Prostate gland (tissue), 2 donors: ENCODE results near the gene COL12A1. TPM values are rescaled to one million over a fixed set of nuclear protein-coding genes. Genes with fewer than 3 reads are reported as not detected.

ENCODE experiments used
- DNase-seq: peaks from one replicate; pipeline ENCODE4 v3.0.0-alpha.2; 2019; ENCODE audit warnings: low spot score
- H3K27ac ChIP-seq, 2 donors: fragments of 200-600 bp; sonication (generic); 2 replicates each; pipeline ENCODE4 v1.5.1; 2017 to 2019
- H3K27me3 ChIP-seq: fragments of 200-600 bp; sonication (generic); replicated peaks from 2 replicates; pipeline ENCODE4 v1.5.1; 2019; ENCODE audit not compliant: insufficient read depth
- H3K36me3 ChIP-seq, 2 donors: fragments of 200-600 bp; sonication (generic); 1 replicate in 1 of 2; 2 replicates in 1 of 2; pipeline versions ENCODE4 v1.5.1 to v1.8.1; 2017 to 2019
- H3K4me1 ChIP-seq: fragments of 200-600 bp; sonication (generic); replicated peaks from 2 replicates; pipeline ENCODE4 v1.5.1; 2019
- H3K4me3 ChIP-seq, 2 donors: fragments of 200-600 bp; sonication (generic); 2 replicates each; pipeline ENCODE4 v1.5.1; 2017 to 2019
- H3K9me3 ChIP-seq: fragments of 200-600 bp; sonication (generic); 2 replicates; pipeline ENCODE4 v1.5.1; 2017
- CTCF ChIP-seq, 4 experiments: fragments of 200-600 bp in 2 of 4; fragments of 450-650 bp in 2 of 4; sonication (generic) in 2 of 4; IDR thresholded peaks; 1 replicate in 3 of 4; 2 replicates in 1 of 4; pipeline ENCODE4 v1.5.1; 2016 to 2019; ENCODE audit warnings: antibody characterized with exemption in 4 of 4, mild to moderate bottlenecking in 2 of 4, moderate library complexity in 2 of 4
- POLR2A ChIP-seq: fragments of 450-650 bp; IDR thresholded peaks from one replicate; pipeline ENCODE4 v1.6.1; 2016; ENCODE audit warnings: antibody characterized with exemption, mild to moderate bottlenecking
- POLR2AphosphoS5 ChIP-seq: sonication (generic); formaldehyde crosslinking; IDR thresholded peaks from one replicate; pipeline ENCODE4 v1.6.1; 2017; ENCODE audit warnings: antibody characterized with exemption
- WGBS: methylation state at CpG from one replicate; pipeline ENCODE4 v1.1.5; 2018; 5-methylcytosine and 5-hydroxymethylcytosine counted together
- intact Hi-C: fragments of 100-400 bp; cut with DNase I; formaldehyde crosslinking; loops from one replicate; pipeline ENCODE4 v1.14.2; 2022
- total RNA-seq, 2 donors: library from RNA; depleted of rRNA; stranded (reverse); fragments of >200 nt; gene quantifications; one replicate each; pipeline ENCODE4 v1.1.0, GENCODE V29; 2016

Gene COL12A1
- total RNA-seq, 2 donors from 2014 or later: 8.6 to 40.6 TPM

DNA sequence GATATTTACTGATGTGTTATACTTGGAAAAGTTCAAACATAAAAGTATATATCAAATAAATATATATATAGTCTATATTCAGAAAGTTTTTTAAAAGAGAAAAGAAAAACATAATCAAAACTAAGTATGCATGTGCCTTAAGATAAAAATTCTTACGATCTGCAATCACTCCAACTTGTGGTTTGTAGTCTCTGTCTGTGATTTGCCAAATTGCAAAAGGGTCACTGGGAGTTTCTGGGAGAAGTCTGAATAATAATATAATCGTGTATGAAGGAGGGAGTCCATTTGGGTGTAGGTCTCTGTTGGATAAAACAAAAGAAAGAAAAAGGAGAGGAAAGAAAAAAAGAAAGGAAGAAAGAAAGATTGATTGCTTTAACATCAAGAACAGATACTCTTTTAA, 92.4 kb downstream of the COL12A1 start:
- WGBS: 77% methylated on average over 2 of the region's 2 CpGs
- H3K4me1 ChIP-seq: no peaks in the 10 kb centered on the region

DNA sequence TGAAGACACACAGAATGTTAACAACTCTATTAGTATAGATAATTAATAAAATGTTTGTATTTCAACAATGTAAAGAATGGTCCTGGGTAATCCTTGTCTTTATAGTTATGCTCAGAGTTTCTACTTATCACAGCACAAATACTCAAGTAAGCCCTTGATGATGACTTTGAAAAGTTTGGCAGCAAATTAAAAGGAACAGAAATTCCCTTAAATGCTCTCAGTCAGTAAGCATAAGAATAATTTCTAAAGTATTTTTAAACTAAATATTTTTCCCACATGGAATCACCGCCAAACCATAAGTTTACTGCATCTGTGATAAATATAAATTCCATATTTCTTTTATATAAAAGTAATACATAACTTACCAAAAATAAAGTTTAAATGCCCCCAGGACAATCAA, 96.1 kb downstream of the COL12A1 start:
- H3K27ac ChIP-seq: no peak overlapping the region
- intact Hi-C loops: no loop called here
- H3K36me3 ChIP-seq: no peaks in the 10 kb centered on the region
- TF ChIP-seq POLR2A (no peak), CTCF (IDR thresholded peaks at IDR 0.05) (no peak), POLR2AphosphoS5 (no peak)
- H3K9me3 ChIP-seq: no peaks in the 10 kb centered on the region
- no peaks in the 10 kb centered on the region for H3K4me1 ChIP-seq
- DNase-seq: no peak
- 92% methylated on average over 1 of the region's 1 CpG for WGBS
- H3K4me3 ChIP-seq: no peak overlapping the region
- H3K27me3 ChIP-seq: no peaks in the 10 kb centered on the region

More for the DNA sequence above, 92.4 kb downstream of the COL12A1 start:
- TF ChIP-seq POLR2AphosphoS5: no peak
- no peak for TF ChIP-seq CTCF (IDR thresholded peaks at IDR 0.05)
- no peak for TF ChIP-seq POLR2A
- no peak for DNase-seq
- Histone ChIP-seq H3K4me3 (no peak overlapping the region), H3K9me3 (no peaks in the 10 kb centered on the region), H3K36me3 (no peaks in the 10 kb centered on the region), H3K27me3 (no peaks in the 10 kb centered on the region), H3K27ac (no peak overlapping the region)
- intact Hi-C loops: no loop called here

DNA sequence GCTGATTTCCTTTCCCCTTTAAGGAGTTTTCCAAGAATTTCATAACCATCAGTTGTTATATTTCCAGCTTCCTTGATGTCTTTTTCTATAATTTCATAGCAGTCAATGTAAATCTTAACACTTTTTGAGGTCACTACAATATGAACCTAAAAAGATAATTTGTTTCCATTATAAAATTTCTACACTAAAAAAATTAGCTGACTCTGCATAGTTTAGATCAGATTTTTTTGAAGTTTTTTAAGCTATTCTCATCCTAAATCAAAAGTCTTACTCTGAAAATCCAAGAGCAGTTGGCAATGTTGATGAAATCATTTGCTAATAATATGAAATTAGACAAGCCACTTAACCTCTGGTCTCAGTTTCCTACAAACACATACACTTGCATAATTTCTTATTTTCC, 96.8 kb downstream of the COL12A1 start:
- DNase-seq: no peak
- no peaks in the 10 kb centered on the region for H3K9me3 ChIP-seq
- no peak overlapping the region for H3K27ac ChIP-seq
- TF ChIP-seq CTCF (IDR thresholded peaks at IDR 0.05) (no peak), POLR2AphosphoS5 (no peak), POLR2A (no peak)
- H3K4me3 ChIP-seq: no peak overlapping the region
- intact Hi-C loops: no loop called here
- H3K36me3 ChIP-seq: no peaks in the 10 kb centered on the region
- no peaks in the 10 kb centered on the region for H3K4me1 ChIP-seq
- no peaks in the 10 kb centered on the region for H3K27me3 ChIP-seq

GRCh38 chr6:75108333-75108974, 97.4 kb downstream of the COL12A1 start:
- WGBS: 81% methylated on average over 2 of the region's 2 CpGs
- no peak for DNase-seq
- H3K4me1 ChIP-seq: no peaks in the 10 kb centered on the region
- no peak overlapping the region for H3K27ac ChIP-seq
- intact Hi-C loops: no loop called here
- H3K27me3 ChIP-seq: no peaks in the 10 kb centered on the region
- no peak for TF ChIP-seq POLR2A
- no peak for TF ChIP-seq CTCF (IDR thresholded peaks at IDR 0.05)
- no peak for TF ChIP-seq POLR2AphosphoS5
- no peaks in the 10 kb centered on the region for H3K36me3 ChIP-seq
- H3K9me3 ChIP-seq: no peaks in the 10 kb centered on the region
- no peak overlapping the region for H3K4me3 ChIP-seq

GRCh38 chr6:75107913-75108312, 97.9 kb downstream of the COL12A1 start:
- TF ChIP-seq POLR2A (no peak), POLR2AphosphoS5 (no peak), CTCF (IDR thresholded peaks at IDR 0.05) (no peak)
- Histone ChIP-seq H3K27ac (no peak overlapping the region), H3K9me3 (no peaks in the 10 kb centered on the region), H3K36me3 (no peaks in the 10 kb centered on the region), H3K4me3 (no peak overlapping the region), H3K27me3 (no peaks in the 10 kb centered on the region), H3K4me1 (no peaks in the 10 kb centered on the region)
- DNase-seq: no peak
- intact Hi-C loops: no loop called here
